WTC11 (cell line): Measurements from ENCODE around the gene EVPLL. TPM values are rescaled to one million over a fixed set of nuclear protein-coding genes. Genes with fewer than 3 reads are reported as not detected.

Experiments
- ATAC-seq: fragments of 200-7000 bp; cut with Tn5 transposase; 2 replicates; pipeline ENCODE4 v1.10.0; 2021; ENCODE audit warnings: mild to moderate bottlenecking, moderate library complexity
- CTCF ChIA-PET: fragments of 300-600 bp; sonication (Branson Sonifier 250); formaldehyde crosslinking; loops from one replicate; lab custom pipeline; 2021; ENCODE audit warnings: antibody characterized with exemption; lab: Charles Lee
- POLR2A ChIA-PET: fragments of 350-600 bp; sonication (Branson Sonifier 250); formaldehyde crosslinking; loops from one replicate; lab custom pipeline; 2021; ENCODE audit warnings: antibody characterized with exemption; lab: Charles Lee
- DNase-seq: peaks from one replicate; pipeline ENCODE4 v3.0.0; 2021; ENCODE audit warnings: low spot score
- H3K27ac Mint-ChIP-seq: 2 replicates; pipeline ENCODE4 v1.8.0; 2021; ENCODE audit warnings: mixed read lengths
- H3K27me3 Mint-ChIP-seq: 2 replicates; pipeline ENCODE4 v1.8.0; 2021; ENCODE audit warnings: low read depth, mild to moderate bottlenecking, moderate library complexity, mixed read lengths
- H3K36me3 Mint-ChIP-seq: 2 replicates; pipeline ENCODE4 v1.8.0; 2021; ENCODE audit warnings: mixed read lengths
- H3K4me1 Mint-ChIP-seq: 2 replicates; pipeline ENCODE4 v1.8.0; 2022; ENCODE audit warnings: mixed read lengths
- H3K4me3 Mint-ChIP-seq: 2 replicates; pipeline ENCODE4 v1.8.0; 2021; ENCODE audit warnings: mild to moderate bottlenecking, moderate library complexity, mixed read lengths
- H3K9me3 Mint-ChIP-seq: 2 replicates; pipeline ENCODE4 v1.8.0; 2021; ENCODE audit warnings: mixed read lengths
- ARID4B ChIP-seq: sonication (generic); formaldehyde crosslinking; IDR thresholded peaks from 2 replicates; pipeline ENCODE4 v1.8.0; 2023; ENCODE audit warnings: missing genetic modification reagents, mild to moderate bottlenecking, borderline replicate concordance
- ATF2 ChIP-seq: sonication (generic); formaldehyde crosslinking; IDR thresholded peaks from 2 replicates; pipeline ENCODE4 v1.8.1; 2022; ENCODE audit warnings: low read depth, missing genetic modification reagents, borderline replicate concordance
- CBFB ChIP-seq: sonication (generic); formaldehyde crosslinking; IDR thresholded peaks from 2 replicates; pipeline ENCODE4 v1.8.1; 2022; ENCODE audit warnings: mild to moderate bottlenecking, low read depth, missing genetic modification reagents
- CREB1 ChIP-seq: sonication (generic); formaldehyde crosslinking; IDR thresholded peaks from 2 replicates; pipeline ENCODE4 v1.8.0; 2023; ENCODE audit warnings: mild to moderate bottlenecking, missing genetic modification reagents
- CREM ChIP-seq: sonication (generic); formaldehyde crosslinking; IDR thresholded peaks from 2 replicates; pipeline ENCODE4 v1.8.1; 2022; ENCODE audit warnings: mild to moderate bottlenecking, missing genetic modification reagents, moderate library complexity
- E2F1 ChIP-seq: sonication (generic); formaldehyde crosslinking; IDR thresholded peaks from 2 replicates; pipeline ENCODE4 v1.8.0; 2022; ENCODE audit warnings: mild to moderate bottlenecking, missing genetic modification reagents
- ERG ChIP-seq: fragments of 250-450 bp; sonication (Bioruptor Pico); IDR thresholded peaks from 2 replicates; pipeline ENCODE4 v1.8.0; 2021; ENCODE audit warnings: mild to moderate bottlenecking
- ETV6 ChIP-seq: sonication (generic); formaldehyde crosslinking; IDR thresholded peaks from 2 replicates; pipeline ENCODE4 v1.8.1; 2022; ENCODE audit warnings: mild to moderate bottlenecking, missing genetic modification reagents
- FOXP4 ChIP-seq: sonication (generic); formaldehyde crosslinking; IDR thresholded peaks from 2 replicates; pipeline ENCODE4 v1.8.0; 2022; ENCODE audit warnings: mild to moderate bottlenecking, missing genetic modification reagents
- IRF2 ChIP-seq: sonication (generic); formaldehyde crosslinking; IDR thresholded peaks from 2 replicates; pipeline ENCODE4 v1.8.0; 2022; ENCODE audit warnings: low read depth, missing genetic modification reagents, borderline replicate concordance
- JUN ChIP-seq: sonication (generic); formaldehyde crosslinking; IDR thresholded peaks from 2 replicates; pipeline ENCODE4 v1.8.0; 2023; ENCODE audit warnings: mild to moderate bottlenecking, missing genetic modification reagents
- PRDM15 ChIP-seq: sonication (generic); formaldehyde crosslinking; IDR thresholded peaks from 2 replicates; pipeline ENCODE4 v1.8.0; 2022; ENCODE audit warnings: missing genetic modification reagents
- RELA ChIP-seq: sonication (generic); formaldehyde crosslinking; IDR thresholded peaks from 2 replicates; pipeline ENCODE4 v1.8.1; 2022; ENCODE audit warnings: missing genetic modification reagents, mild to moderate bottlenecking, borderline replicate concordance
- RORB ChIP-seq: fragments of 250-450 bp; sonication (Bioruptor Pico); IDR thresholded peaks from 2 replicates; pipeline ENCODE4 v1.9.0; 2021; ENCODE audit warnings: mild to moderate bottlenecking
- SMAD3 ChIP-seq: sonication (generic); formaldehyde crosslinking; IDR thresholded peaks from 2 replicates; pipeline ENCODE4 v1.8.0; 2022; ENCODE audit warnings: missing genetic modification reagents, mild to moderate bottlenecking, borderline replicate concordance
- ZNF425 ChIP-seq: fragments of 250-450 bp; sonication (Bioruptor Pico); conservative IDR thresholded peaks from 2 replicates; pipeline ENCODE4 v1.9.0; 2021; ENCODE audit warnings: mild to moderate bottlenecking
- total RNA-seq: library from RNA; stranded (reverse); gene quantifications from 3 replicates; pipeline ENCODE4 v1.2.3, GENCODE V29; 2021

EVPLL gene
- total RNA-seq, 1 experiment from 2014 or later, result not detected

GRCh38 chr17:18344021-18344420, 33.6 kb upstream of the EVPLL start:
- ATAC-seq, result no peak
- DNase-seq, result no peak
- ChIA-PET POLR2A (no interaction called here), CTCF (no interaction called here)
- Mint-ChIP-seq H3K9me3 (peaks cover 6% of the 10 kb centered on the region), H3K4me3 (no peak overlapping the region), H3K4me1 (no peaks in the 10 kb centered on the region), H3K27me3 (no peaks in the 10 kb centered on the region), H3K27ac (no peak overlapping the region)
- no peak for TF ChIP-seq RELA (CRISPR knock-in tag)
- TF ChIP-seq, all 79 proteins: peak for 0
- H3K36me3 Mint-ChIP-seq, result peaks cover 78% of the 10 kb centered on the region

GRCh38 chr17:18353541-18353940, 24.0 kb upstream of the EVPLL start:
- Mint-ChIP-seq H3K36me3 (peaks cover 54% of the 10 kb centered on the region), H3K9me3 (no peaks in the 10 kb centered on the region), H3K4me1 (no peaks in the 10 kb centered on the region), H3K27ac (no peak overlapping the region), H3K4me3 (no peak overlapping the region), H3K27me3 (no peaks in the 10 kb centered on the region)
- ATAC-seq (no peak), DNase-seq (no peak)
- CTCF ChIA-PET, result no interaction called here
- TF ChIP-seq ATF2 (CRISPR knock-in tag) (no peak), ZNF425 (no peak), CBFB (CRISPR knock-in tag) (no peak), IRF2 (no peak), SMAD3 (CRISPR knock-in tag) (no peak), ETV6 (CRISPR knock-in tag) (no peak)
- POLR2A ChIA-PET, result interaction anchor here (0.9 kb wide), 1 partner anchor 10 kb away, joined by 3 read pairs; the partner anchor contains the start of gene SHMT1

- H3K9me3 Mint-ChIP-seq, result no peaks in the 10 kb centered on the region
- H3K27me3 Mint-ChIP-seq, result no peaks in the 10 kb centered on the region
- H3K4me3 Mint-ChIP-seq, result no peak overlapping the region
- H3K27ac Mint-ChIP-seq, result no peak overlapping the region
- DNase-seq (no peak), ATAC-seq (no peak)
- POLR2A ChIA-PET, result no interaction called here
- CTCF ChIA-PET, result no interaction called here
- no peaks in the 10 kb centered on the region for H3K4me1 Mint-ChIP-seq
- peaks cover 51% of the 10 kb centered on the region for H3K36me3 Mint-ChIP-seq
- TF ChIP-seq IRF2 (no peak), ERG (CRISPR knock-in tag) (no peak), CREB1 (no peak), PRDM15 (no peak), CREM (CRISPR knock-in tag) (no peak), ARID4B (no peak), RORB (CRISPR knock-in tag) (no peak), E2F1 (CRISPR knock-in tag) (no peak), FOXP4 (CRISPR knock-in tag) (no peak), JUN (CRISPR knock-in tag) (no peak)
Measured at GRCh38 chr17:18356624-18357023, 21.0 kb upstream of the EVPLL start.
